NB4 (cell line): ENCODE results near the gene VWA3A.

Experiments used
- CTCF ChIP-seq: IDR thresholded peaks from one replicate; pipeline ENCODE4 v1.5.1; 2012; ENCODE audit warnings: low read depth, low read length
- MAX ChIP-seq: IDR thresholded peaks from 2 replicates; pipeline ENCODE4 v1.6.1; 2011; ENCODE audit warnings: low read depth, low read length
- POLR2A ChIP-seq: IDR thresholded peaks from 2 replicates; pipeline ENCODE4 v1.6.1; 2011; ENCODE audit warnings: mild to moderate bottlenecking; ENCODE audit not compliant: insufficient read length; ENCODE audit errors: extremely low read depth

- TF ChIP-seq CTCF (no peak), POLR2A (no peak), MAX (no peak)
These were observed 1.7 kb downstream of the VWA3A start for GRCh38 chr16:22093996-22094395.
